KOPT-K1 (cell line): ENCODE results near the gene TPM3.

Experiments
- H3K27ac ChIP-seq: fragments of 200-600 bp; sonication (generic); 2 replicates; pipeline ENCODE4 v1.5.1; 2016; ENCODE audit warnings: antibody characterized with exemption, mild to moderate bottlenecking, low read depth, low read length; ENCODE audit not compliant: poor library complexity, severe bottlenecking
- H3K36me3 ChIP-seq: fragments of 200-600 bp; sonication (generic); 2 replicates; pipeline ENCODE4 v1.5.1; 2017; ENCODE audit warnings: antibody characterized with exemption, mild to moderate bottlenecking, low read length, moderate library complexity; ENCODE audit not compliant: insufficient read depth
- H3K9me3 ChIP-seq: fragments of 200-600 bp; sonication (generic); 2 replicates; pipeline ENCODE4 v1.5.1; 2017; ENCODE audit warnings: antibody characterized with exemption, low read length, mild to moderate bottlenecking; ENCODE audit not compliant: insufficient read depth, poor library complexity, severe bottlenecking

Gene TPM3

DNA sequence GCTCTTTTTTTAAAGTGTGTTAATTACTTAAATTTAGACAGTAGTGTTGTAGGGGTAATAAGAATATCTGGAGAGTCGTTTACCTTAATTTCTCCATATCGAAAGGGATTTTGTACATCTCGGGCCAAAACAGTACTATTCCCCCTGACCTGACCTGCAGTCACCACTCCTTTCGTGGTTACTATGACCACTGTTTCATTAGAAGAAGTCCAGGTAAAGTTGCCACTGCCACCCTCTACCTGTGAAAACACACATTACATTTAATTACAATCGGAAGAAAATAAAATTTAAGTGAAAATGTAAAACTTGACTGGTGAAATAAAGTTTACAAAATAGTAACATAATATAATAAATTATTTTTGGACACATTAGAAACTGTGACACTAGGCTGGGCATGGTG, 74.3 kb downstream of the TPM3 start:
- no peaks in the 10 kb centered on the region for H3K9me3 ChIP-seq
- no peaks in the 10 kb centered on the region for H3K36me3 ChIP-seq
- H3K27ac ChIP-seq, result no peak overlapping the region

DNA sequence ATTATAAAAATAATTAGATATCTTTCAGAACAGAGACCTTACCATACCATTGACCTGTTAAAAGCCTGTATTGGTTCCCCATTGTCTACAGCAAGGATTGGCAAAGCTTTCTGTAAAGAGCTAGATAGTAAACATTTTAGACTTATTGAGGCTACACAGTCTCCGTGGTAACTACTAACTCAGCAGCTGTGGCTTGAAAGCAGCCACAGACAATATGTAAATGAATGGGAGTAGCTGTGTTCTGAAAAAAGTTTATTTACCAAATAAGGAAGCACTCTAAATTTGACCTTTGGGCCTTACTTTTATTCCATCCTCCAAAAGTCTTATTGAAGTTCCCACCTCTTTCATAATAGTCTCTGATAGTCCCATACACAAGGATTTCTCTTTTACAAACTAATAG, 76.7 kb downstream of the TPM3 start:
- Histone ChIP-seq H3K27ac (no peak overlapping the region), H3K9me3 (no peaks in the 10 kb centered on the region), H3K36me3 (no peaks in the 10 kb centered on the region)
